ENCODE measurements around the gene UNC5A.

DNA sequence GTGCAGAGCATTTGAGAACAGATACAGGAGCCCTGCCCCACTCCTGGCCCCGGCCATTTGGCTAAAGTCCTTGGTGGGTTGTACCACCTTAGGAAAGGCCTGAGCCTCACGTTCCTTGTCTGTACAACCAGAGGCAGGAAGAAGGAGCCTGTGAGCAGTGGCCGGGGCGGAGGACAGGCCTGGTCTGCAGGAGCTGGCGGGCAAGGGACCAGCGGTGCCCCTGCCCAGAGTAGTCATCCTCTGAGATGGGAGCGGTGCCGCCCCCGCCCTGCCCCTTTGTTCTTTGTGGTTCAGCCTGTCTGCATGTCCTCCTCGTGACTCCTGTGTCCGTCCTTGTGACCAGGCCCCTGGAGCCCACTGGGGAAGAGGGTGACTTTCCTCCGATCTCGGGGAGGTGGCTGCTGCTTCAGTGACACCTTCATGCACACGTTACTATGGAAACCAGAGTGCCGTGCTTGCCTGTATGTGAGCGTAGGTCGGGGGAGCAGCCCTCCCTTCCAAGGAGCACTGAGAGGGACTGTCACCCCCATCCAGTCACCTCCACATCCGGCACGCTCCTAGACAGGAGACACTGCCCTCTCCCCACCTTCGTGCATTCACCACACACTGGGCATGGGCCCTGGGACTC, 42.9 kb downstream of the UNC5A start:
- no peak for TF ChIP-seq POLR2A (IDR thresholded peaks at IDR 0.05)
- TF ChIP-seq, protein P1, sequence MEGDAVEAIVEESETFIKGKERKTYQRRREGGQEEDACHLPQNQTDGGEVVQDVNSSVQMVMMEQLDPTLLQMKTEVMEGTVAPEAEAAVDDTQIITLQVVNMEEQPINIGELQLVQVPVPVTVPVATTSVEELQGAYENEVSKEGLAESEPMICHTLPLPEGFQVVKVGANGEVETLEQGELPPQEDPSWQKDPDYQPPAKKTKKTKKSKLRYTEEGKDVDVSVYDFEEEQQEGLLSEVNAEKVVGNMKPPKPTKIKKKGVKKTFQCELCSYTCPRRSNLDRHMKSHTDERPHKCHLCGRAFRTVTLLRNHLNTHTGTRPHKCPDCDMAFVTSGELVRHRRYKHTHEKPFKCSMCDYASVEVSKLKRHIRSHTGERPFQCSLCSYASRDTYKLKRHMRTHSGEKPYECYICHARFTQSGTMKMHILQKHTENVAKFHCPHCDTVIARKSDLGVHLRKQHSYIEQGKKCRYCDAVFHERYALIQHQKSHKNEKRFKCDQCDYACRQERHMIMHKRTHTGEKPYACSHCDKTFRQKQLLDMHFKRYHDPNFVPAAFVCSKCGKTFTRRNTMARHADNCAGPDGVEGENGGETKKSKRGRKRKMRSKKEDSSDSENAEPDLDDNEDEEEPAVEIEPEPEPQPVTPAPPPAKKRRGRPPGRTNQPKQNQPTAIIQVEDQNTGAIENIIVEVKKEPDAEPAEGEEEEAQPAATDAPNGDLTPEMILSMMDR (IDR thresholded peaks at IDR 0.05), result no peak
